ENCODE results near the gene WSCD2. TPM values are rescaled to one million over a fixed set of nuclear protein-coding genes. Genes with fewer than 3 reads are reported as not detected.

Gene WSCD2
- total and polyA plus RNA-seq, 12 donors: 0.01 to 2.8 (median 0.44) TPM; not detected in 3

- peaks cover 0 to 28% (median 5%) of the 10 kb centered on the region in 7 donors for H3K27me3 ChIP-seq
- no peaks in the 10 kb centered on the region for H3K4me1 ChIP-seq
- no peak overlapping the region for H3K4me3 ChIP-seq
- DNase-seq (no peak), ATAC-seq (no peak)
- peaks cover 0 to 3% (median 0%) of the 10 kb centered on the region in 11 donors for H3K9me3 ChIP-seq
- H3K36me3 ChIP-seq: no peaks in the 10 kb centered on the region
- no peak for TF ChIP-seq CTCF (IDR thresholded peaks at IDR 0.05)
- intact Hi-C loops (cut with DNase I): no loop called here
- no peak overlapping the region for H3K27ac ChIP-seq
- WGBS, 2 donors: 75 to 83% methylated on average over 1 of the region's 1 CpG
Measured at GRCh38 chr12:108106599-108106998, 22.5 kb upstream of the WSCD2 start.

GRCh38 chr12:108107293-108107692 is 21.8 kb upstream of the WSCD2 start:
- no peaks in the 10 kb centered on the region for H3K4me1 ChIP-seq
- H3K4me3 ChIP-seq: no peak overlapping the region
- intact Hi-C loops (cut with DNase I): no loop called here
- H3K27ac ChIP-seq: no peak overlapping the region
- ATAC-seq: no peak
- no peak for TF ChIP-seq CTCF (IDR thresholded peaks at IDR 0.05)
- DNase-seq: no peak
- peaks cover 0 to 28% (median 0%) of the 10 kb centered on the region in 7 donors for H3K27me3 ChIP-seq
- 68 to 73% methylated on average over 4 of the region's 4 CpGs for WGBS, 2 donors
- peaks cover 0 to 3% (median 0%) of the 10 kb centered on the region in 11 donors for H3K9me3 ChIP-seq
- no peaks in the 10 kb centered on the region for H3K36me3 ChIP-seq

GRCh38 chr12:108109504-108109903 is 19.6 kb upstream of the WSCD2 start:
- Histone ChIP-seq H3K27me3 (peaks cover 0 to 30% (median 0%) of the 10 kb centered on the region in 7 donors), H3K4me3 (no peak overlapping the region), H3K27ac (no peak overlapping the region), H3K36me3 (no peaks in the 10 kb centered on the region), H3K4me1 (peaks cover 0 to 11% (median 3%) of the 10 kb centered on the region in 9 donors), H3K9me3 (peaks cover 0 to 3% (median 0%) of the 10 kb centered on the region in 11 donors)
- intact Hi-C loops (cut with DNase I): no loop called here
- WGBS, 2 donors: 63 to 65% methylated on average over 3 of the region's 3 CpGs
- no peak for TF ChIP-seq CTCF (IDR thresholded peaks at IDR 0.05)
- no peak for DNase-seq
- no peak for ATAC-seq

GRCh38 chr12:108109954-108110353 is 19.1 kb upstream of the WSCD2 start:
- no peak overlapping the region for H3K27ac ChIP-seq
- no peak for TF ChIP-seq CTCF (IDR thresholded peaks at IDR 0.05)
- intact Hi-C loops (cut with DNase I): loop anchor here in 1 of 10 donors (5.0 kb wide), 1 partner anchor 82 kb away; no protein-coding TSS in a partner anchor
- no peaks in the 10 kb centered on the region for H3K36me3 ChIP-seq
- no peak overlapping the region for H3K4me3 ChIP-seq
- DNase-seq: no peak
- WGBS, 2 donors: 53 to 61% methylated on average over 4 of the region's 4 CpGs
- peaks cover 0 to 30% (median 0%) of the 10 kb centered on the region in 7 donors for H3K27me3 ChIP-seq
- H3K9me3 ChIP-seq: peaks cover 0 to 2% (median 0%) of the 10 kb centered on the region in 11 donors
- no peak for ATAC-seq
- H3K4me1 ChIP-seq: peaks cover 0 to 11% (median 3%) of the 10 kb centered on the region in 9 donors

All from heart right ventricle (tissue), 16 donors.